Lower lobe of right lung (tissue), 2 donors: ENCODE results near the gene CD160. TPM values are rescaled to one million over a fixed set of nuclear protein-coding genes. Genes with fewer than 3 reads are reported as not detected.
"Not testable (repeated sequence)": the region's sequence is repeated elsewhere in the genome, so short reads cannot be mapped to it uniquely, and the experiment has no call there.

Experiments used
- ATAC-seq, 2 donors: fragments of 200-7000 bp; cut with Tn5 transposase; one replicate each; pipeline ENCODE4 v1.9.1; 2020 to 2022; ENCODE audit warnings: mild to moderate bottlenecking in 2 of 2, moderate library complexity in 2 of 2
- DNase-seq: peaks from one replicate; pipeline ENCODE4 v3.0.0-alpha.2; 2020
- H3K27ac ChIP-seq: fragments of 200-600 bp; one replicate; pipeline ENCODE4 v1.8.0; 2022
- H3K27me3 ChIP-seq: fragments of 200-600 bp; one replicate; pipeline ENCODE4 v1.8.0; 2022; ENCODE audit warnings: low read depth
- H3K36me3 ChIP-seq: fragments of 200-600 bp; one replicate; pipeline ENCODE4 v1.8.0; 2022; ENCODE audit warnings: mild to moderate bottlenecking
- H3K4me1 ChIP-seq: fragments of 200-600 bp; one replicate; pipeline ENCODE4 v1.8.0; 2022
- H3K4me3 ChIP-seq: fragments of 200-600 bp; one replicate; pipeline ENCODE4 v1.8.0; 2022; ENCODE audit warnings: mild to moderate bottlenecking
- H3K9me3 ChIP-seq: fragments of 200-600 bp; one replicate; pipeline ENCODE4 v1.8.0; 2022
- intact Hi-C: fragments of 100-400 bp; cut with DNase I; formaldehyde crosslinking; loops from one replicate; pipeline ENCODE4 v1.11.0; 2022
- total RNA-seq: library from RNA; stranded (reverse); fragmentation: NEBNext Ultra II Directional; extraction: Animal tissue kit (Norgen Biotek cat#: 25700); gene quantifications from one replicate; pipeline ENCODE4 v1.2.1, GENCODE V29; 2021
- TF ChIP-seq, protein P1 (sequence below): fragments of 200-600 bp; IDR thresholded peaks from one replicate; pipeline ENCODE4 v1.8.0; 2022; ENCODE audit warnings: antibody characterized with exemption, mild to moderate bottlenecking
- donor health status: DM: no; HTN: yes; CAD: no; lungs with severe emphysema.

CD160 gene
- total RNA-seq, 1 donor from 2014 or later = 1.1 TPM

DNA sequence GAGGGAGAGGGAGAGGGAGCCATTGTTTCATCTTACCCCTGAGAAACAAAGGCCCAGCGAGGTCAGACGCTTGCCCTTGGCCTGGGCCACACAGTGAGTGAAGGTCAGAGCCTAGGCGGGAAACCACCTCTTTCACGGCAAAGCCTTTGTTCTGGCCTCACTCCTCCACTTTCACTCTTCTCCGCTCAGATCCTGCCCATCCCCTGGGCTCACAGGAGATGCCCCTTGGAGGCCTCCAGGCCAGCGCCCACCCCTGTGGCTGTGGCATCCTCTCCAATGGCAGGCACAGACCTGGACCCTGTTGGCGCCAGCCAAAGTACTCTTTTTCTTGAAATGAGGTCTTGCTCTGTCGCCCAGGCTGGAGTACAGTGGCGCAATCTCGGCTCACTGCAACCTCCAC is 48.7 kb downstream of the CD160 start:
- intact Hi-C loops = not testable (repeated sequence)

DNA sequence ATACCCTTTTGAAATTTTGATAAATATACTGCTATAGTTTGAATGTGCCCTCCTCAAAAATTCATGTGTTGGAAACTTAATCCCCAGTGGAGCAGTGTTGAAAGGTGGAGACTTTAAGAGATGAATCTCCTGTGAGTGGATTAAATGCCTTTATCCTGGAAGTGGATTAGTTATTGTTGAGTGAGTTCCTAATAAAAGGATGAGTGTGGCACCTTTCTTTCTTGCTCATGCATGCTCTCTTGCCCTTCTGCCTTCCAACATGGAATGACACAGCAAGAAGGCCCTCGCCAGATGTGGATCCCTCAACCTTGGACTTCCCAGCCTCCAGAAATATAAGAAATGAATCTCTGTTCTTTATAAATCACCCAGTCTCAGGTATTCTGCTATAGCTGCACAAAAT is 51.8 kb downstream of the CD160 start:
- no peak for DNase-seq
- Histone ChIP-seq H3K27ac (no peak overlapping the region), H3K9me3 (no peaks in the 10 kb centered on the region), H3K4me3 (no peak overlapping the region), H3K4me1 (no peaks in the 10 kb centered on the region), H3K27me3 (no peaks in the 10 kb centered on the region), H3K36me3 (peaks cover 49% of the 10 kb centered on the region)
- TF ChIP-seq, protein P1, sequence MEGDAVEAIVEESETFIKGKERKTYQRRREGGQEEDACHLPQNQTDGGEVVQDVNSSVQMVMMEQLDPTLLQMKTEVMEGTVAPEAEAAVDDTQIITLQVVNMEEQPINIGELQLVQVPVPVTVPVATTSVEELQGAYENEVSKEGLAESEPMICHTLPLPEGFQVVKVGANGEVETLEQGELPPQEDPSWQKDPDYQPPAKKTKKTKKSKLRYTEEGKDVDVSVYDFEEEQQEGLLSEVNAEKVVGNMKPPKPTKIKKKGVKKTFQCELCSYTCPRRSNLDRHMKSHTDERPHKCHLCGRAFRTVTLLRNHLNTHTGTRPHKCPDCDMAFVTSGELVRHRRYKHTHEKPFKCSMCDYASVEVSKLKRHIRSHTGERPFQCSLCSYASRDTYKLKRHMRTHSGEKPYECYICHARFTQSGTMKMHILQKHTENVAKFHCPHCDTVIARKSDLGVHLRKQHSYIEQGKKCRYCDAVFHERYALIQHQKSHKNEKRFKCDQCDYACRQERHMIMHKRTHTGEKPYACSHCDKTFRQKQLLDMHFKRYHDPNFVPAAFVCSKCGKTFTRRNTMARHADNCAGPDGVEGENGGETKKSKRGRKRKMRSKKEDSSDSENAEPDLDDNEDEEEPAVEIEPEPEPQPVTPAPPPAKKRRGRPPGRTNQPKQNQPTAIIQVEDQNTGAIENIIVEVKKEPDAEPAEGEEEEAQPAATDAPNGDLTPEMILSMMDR = no peak
- ATAC-seq = no peak
- intact Hi-C loops = no loop called here

More for the DNA sequence above, 48.7 kb downstream of the CD160 start:
- H3K4me1 ChIP-seq, DNase-seq, H3K27me3 ChIP-seq, H3K4me3 ChIP-seq, H3K27ac ChIP-seq, H3K9me3 ChIP-seq, ATAC-seq: not testable (repeated sequence)
- peaks cover 53% of the 10 kb centered on the region for H3K36me3 ChIP-seq

DNA sequence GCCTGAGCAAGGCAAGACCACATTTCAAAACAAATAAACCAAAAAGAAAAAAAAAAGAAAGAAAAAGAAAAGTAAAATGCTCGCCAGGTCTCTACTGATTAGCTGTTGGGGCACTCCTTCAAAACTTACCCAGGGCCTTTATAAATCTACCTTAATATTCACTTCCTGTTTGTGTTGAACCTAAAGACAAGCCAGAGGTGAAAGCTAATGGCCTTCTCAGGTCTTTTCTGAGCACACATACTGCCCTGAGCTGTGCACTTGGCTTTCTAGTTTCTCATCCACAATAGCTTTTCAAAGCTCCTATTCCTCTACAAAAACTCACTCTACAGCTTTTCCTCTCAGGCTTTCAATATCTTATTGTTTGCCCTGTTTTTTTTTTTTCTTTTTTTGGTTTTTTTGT is 54.1 kb downstream of the CD160 start:
- Histone ChIP-seq H3K4me1 (no peaks in the 10 kb centered on the region), H3K36me3 (peaks cover 48% of the 10 kb centered on the region), H3K27ac (no peak overlapping the region), H3K4me3 (no peak overlapping the region), H3K27me3 (no peaks in the 10 kb centered on the region), H3K9me3 (no peaks in the 10 kb centered on the region)
- TF ChIP-seq, protein P1 = no peak
- ATAC-seq (no peak), DNase-seq (no peak)
- intact Hi-C loops = no loop called here

DNA sequence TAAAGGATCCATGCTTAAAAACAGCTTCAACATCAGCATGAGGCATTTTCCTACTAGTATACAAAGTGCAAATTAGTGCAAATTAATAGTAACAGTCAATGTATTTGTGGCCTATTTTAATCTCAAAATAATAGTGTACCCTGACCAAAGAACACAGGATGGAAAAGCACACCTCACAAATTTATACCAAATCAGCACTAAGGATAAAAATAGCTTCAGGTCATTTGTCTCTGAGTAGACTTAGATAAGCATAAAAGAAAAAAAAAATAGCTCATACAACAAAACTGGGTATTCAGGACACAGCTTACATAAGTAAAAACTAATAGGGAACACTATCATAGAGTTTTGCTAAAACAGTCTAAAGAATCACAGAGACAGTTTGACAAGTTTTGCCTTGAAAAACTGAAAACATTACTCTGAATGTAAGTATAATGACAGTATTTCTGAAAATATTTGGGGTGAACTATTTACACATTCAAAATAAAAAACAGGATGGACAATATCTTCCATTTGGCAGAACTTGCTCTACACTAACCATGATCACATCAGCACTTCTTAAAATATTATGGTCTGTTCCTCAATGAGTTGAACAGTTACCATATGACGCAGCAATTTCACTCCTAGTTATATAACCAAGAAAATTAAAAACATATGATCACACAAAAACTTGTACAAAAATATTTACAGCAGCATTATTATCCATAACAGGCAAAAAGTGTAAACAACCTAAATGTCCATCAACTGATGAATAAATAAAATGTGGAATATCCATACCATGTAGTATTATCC is 58.3 kb downstream of the CD160 start:
- no peak for ATAC-seq
- Histone ChIP-seq H3K9me3 (no peaks in the 10 kb centered on the region), H3K4me3 (no peak overlapping the region), H3K27me3 (no peaks in the 10 kb centered on the region), H3K4me1 (peaks cover 2% of the 10 kb centered on the region), H3K36me3 (peaks cover 26% of the 10 kb centered on the region), H3K27ac (no peak overlapping the region)
- DNase-seq = no peak
- intact Hi-C loops = no loop called here
- TF ChIP-seq, protein P1 = no peak

DNA sequence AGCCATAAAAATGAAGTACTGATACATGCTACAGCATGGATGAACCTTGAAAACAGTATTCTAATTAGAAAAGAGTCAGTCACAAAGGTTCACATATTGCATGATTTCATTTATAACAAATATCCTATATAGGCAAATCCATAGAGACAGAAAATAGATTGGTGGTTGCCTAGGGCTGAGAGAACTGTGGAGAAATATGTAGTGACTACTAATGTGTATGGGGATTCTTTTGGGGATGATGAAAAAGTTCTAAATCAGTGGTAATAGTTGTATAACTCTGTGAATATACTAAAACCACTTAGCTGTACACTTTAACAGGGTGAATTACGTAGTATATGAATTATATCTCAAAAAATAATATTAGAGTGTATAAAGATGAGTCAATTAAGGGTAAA is 58.8 kb downstream of the CD160 start:
- Histone ChIP-seq H3K9me3 (no peaks in the 10 kb centered on the region), H3K36me3 (peaks cover 23% of the 10 kb centered on the region), H3K4me1 (peaks cover 5% of the 10 kb centered on the region), H3K27ac (no peak overlapping the region), H3K4me3 (no peak overlapping the region), H3K27me3 (no peaks in the 10 kb centered on the region)
- TF ChIP-seq, protein P1 = no peak
- intact Hi-C loops = no loop called here
- no peak for DNase-seq
- no peak for ATAC-seq

DNA sequence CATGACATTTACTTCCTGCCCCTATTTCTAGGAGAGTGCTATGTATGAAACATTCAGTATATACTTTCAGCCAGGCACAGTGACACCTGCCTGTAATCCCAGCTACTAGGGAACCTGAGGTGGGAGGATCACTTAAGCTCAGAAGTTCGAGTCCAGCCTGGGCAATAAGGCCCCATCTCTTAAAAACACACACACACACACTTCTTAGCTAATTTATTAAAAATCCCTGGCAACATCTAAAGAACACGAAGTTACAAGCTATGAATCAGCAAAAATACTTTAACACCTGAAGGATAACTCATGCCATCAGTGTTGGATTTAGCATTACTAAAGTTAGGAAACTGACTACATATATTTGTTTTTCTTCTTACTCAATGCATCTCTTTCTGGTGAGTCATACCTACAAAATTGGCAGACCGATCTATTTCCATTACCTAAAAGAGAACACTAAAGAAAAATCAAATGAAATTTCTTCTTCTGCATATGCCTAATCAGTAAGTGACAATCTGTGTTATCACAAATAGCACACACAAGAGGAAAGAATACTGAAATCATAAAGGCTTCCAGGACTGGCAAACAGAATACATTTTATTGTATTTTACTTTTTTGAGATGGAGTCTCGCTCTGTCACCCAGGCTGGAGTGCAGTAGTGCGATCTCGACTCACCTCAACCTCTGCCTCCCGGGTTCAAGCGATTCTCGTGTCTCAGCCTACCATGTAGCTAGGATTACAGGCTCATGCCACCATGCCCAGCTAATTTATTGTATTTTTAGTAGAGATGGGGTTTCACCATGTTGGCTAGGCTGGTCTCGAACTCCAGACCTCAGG is 63.2 kb downstream of the CD160 start:
- no peaks in the 10 kb centered on the region for H3K27me3 ChIP-seq
- peaks cover 14% of the 10 kb centered on the region for H3K4me1 ChIP-seq
- peak; percentile 76 to 88 for ATAC-seq
- peaks cover 35% of the 10 kb centered on the region for H3K36me3 ChIP-seq
- peak overlapping the region; percentile 4 for H3K27ac ChIP-seq
- TF ChIP-seq, protein P1 = no peak
- no peak for DNase-seq
- intact Hi-C loops = no loop called here
- no peak overlapping the region for H3K4me3 ChIP-seq
- H3K9me3 ChIP-seq = no peaks in the 10 kb centered on the region
